Measurements from ENCODE around the gene PHEX.

The PHEX gene

DNA sequence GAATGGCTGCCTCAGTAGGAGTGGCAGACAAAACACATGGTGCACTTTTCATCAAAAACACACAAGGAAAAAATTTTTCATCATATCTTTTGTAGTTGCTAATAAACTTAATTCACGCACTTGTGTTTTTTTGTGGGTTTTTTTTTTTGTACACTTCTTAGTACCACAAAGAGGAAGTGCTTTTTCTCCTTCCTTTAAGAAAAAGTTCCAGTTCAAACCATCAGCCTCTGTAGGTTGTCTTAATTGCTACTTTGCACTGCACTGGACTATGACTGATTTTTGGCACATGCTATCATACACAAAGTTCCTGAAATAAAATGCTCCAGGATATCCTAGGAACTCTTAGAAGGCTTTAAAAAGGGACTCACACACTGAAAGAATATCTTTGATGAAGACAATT is at the start of gene PHEX:
Gene PHEX, plus strand, starts transcription at position 242 of the 400 bp plus-strand sequence. CDS start 681 bp downstream, outside the sequence.
- TF ChIP-seq, protein P1, sequence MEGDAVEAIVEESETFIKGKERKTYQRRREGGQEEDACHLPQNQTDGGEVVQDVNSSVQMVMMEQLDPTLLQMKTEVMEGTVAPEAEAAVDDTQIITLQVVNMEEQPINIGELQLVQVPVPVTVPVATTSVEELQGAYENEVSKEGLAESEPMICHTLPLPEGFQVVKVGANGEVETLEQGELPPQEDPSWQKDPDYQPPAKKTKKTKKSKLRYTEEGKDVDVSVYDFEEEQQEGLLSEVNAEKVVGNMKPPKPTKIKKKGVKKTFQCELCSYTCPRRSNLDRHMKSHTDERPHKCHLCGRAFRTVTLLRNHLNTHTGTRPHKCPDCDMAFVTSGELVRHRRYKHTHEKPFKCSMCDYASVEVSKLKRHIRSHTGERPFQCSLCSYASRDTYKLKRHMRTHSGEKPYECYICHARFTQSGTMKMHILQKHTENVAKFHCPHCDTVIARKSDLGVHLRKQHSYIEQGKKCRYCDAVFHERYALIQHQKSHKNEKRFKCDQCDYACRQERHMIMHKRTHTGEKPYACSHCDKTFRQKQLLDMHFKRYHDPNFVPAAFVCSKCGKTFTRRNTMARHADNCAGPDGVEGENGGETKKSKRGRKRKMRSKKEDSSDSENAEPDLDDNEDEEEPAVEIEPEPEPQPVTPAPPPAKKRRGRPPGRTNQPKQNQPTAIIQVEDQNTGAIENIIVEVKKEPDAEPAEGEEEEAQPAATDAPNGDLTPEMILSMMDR (IDR thresholded peaks at IDR 0.05; ENCODE audit: low read depth, low read length), result no peak
- H3K4me3 ChIP-seq (ENCODE audit: low read depth, low read length), result no peak within 1 kb of the TSS

DNA sequence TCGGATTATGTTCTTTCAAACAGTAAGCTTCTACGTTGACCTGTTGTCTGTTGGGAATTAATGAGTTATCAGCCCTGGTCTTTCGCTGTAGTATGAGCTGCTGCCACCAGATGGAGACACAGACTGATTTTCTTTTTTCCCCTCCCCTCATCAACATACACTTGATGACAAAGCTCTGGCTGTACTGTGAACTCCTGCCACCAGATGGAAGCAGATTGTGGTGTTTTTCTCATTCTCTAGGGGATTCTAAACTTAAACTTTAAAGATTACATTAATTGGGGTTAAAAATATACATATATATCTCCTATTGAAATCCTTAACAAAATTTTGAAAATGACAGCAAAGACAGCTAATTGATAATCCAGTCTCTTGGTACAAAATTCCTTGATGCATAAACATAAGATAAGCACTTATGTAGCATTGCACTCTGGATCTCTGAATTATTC is 46.8 kb upstream of the PHEX start:
- TF ChIP-seq, protein P1 (IDR thresholded peaks at IDR 0.05; ENCODE audit: low read depth, low read length), result peak; percentile 89
- H3K4me3 ChIP-seq (ENCODE audit: low read depth, low read length), result no peak overlapping the region

DNA sequence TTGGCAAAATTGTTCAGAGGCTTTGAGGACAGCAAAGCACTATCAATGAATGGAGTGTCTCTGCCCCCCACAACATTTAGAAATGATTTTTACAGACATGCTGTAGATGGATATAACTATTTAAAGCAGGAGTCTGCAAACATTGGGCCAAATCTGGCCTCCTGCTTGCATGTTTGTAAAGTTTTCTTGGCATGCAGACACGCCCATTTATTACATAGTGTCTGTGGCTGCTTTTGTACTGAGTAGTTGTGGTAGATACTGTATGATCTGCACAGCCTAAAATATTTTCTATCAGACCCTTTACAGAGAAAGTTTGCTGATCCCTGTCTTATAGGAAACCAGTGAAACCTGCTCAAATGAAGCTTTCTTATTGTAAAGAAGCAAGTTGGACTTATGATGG is 45.5 kb upstream of the PHEX start:
- H3K4me3 ChIP-seq (ENCODE audit: low read depth, low read length), result no peak overlapping the region
- TF ChIP-seq, protein P1 (IDR thresholded peaks at IDR 0.05; ENCODE audit: low read depth, low read length), result no peak

DNA sequence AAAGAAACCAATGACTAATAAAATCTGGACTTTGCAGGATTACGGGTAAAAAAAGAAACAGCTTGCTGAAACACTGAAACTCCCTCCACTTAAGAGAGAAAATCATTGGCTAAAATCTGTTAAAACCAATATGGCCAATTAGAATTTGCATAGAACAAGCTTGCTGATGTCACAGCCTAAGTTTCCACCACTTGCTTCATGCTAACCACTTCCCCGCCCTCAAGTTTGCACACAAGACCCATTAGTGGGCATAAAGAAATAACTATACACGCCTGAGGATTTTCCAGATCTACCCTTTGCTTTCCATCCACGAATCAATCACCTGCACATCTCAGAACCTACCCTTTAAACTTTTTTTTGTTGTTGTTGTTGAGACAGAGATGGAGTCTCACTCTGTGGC is 42.7 kb upstream of the PHEX start:
- TF ChIP-seq, protein P1 (IDR thresholded peaks at IDR 0.05; ENCODE audit: low read depth, low read length), result no peak
- no peak overlapping the region for H3K4me3 ChIP-seq (ENCODE audit: low read depth, low read length)

DNA sequence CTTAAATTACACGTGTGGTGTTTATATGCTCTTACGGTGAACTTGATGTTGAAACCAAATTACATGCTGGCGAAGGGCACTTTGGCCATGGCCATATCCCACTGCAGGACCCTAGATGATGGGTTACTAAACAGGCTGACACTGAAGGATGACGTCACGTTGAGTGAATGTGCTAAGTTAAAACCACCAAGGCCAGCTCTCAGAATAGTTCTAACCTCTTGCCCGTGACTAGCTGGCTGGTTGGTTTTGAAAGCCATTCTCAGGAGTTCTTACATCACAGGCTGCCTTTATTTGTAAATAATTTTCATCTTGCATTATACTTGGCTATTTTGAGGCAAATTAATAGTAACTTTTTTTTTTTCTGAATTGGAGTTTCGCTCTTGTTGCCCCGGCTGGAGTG is 41.3 kb upstream of the PHEX start:
- TF ChIP-seq, protein P1 (IDR thresholded peaks at IDR 0.05; ENCODE audit: low read depth, low read length), result no peak

DNA sequence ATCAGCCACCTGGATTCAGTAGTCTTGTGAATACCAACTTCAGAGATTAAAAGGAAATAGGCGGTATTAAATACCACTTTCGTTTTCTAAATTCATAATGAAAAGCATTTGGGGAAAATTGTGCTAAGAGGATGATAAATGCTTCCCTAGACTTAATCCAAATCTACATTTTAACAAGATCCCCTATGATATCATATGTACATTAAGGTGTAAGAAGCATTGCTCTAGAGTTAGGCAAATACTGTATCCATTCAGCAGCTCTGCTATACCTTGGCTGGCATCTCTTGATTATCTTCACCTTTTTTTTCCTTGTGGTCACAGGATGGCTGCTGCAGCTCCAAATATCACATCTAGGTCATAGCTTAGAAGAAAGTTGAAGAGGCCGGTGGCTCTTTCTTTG is 40.6 kb upstream of the PHEX start:
- TF ChIP-seq, protein P1 (IDR thresholded peaks at IDR 0.05; ENCODE audit: low read depth, low read length), result no peak
- H3K4me3 ChIP-seq (ENCODE audit: low read depth, low read length), result no peak overlapping the region

More for the DNA sequence above, 41.3 kb upstream of the PHEX start:
- no peak overlapping the region for H3K4me3 ChIP-seq (ENCODE audit: low read depth, low read length)

DNA sequence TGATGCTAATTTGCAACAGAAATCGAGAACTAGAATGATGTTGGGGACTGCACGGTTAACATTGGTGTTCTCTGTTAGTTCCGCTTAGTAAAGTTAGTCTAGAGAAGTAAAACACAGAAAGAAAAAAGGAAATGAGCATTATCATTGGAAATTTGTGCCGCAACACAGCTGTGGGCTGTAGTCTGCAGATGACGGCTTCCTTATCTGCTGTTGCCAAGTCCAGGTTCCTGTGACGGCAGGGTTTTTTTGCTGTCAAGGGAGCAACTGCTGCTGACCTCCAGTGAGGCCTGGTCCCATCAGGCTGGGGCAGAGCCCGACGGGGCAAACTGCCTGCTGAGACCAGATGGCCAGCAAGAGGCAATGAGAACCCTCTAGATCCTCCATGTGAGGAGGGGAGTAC is 38.9 kb upstream of the PHEX start:
- TF ChIP-seq, protein P1 (IDR thresholded peaks at IDR 0.05; ENCODE audit: low read depth, low read length), result no peak

More for the DNA sequence above, 38.9 kb upstream of the PHEX start:
- no peak overlapping the region for H3K4me3 ChIP-seq (ENCODE audit: low read depth, low read length)
